ENCODE results near the gene ANGPTL4.
A peak's percentile ranks its signal among the peaks of the same experiment; 100 is the strongest.

The ANGPTL4 gene

GRCh38 chr19:8320564-8321066 lies 43.3 kb upstream of the ANGPTL4 start:
- H3K4me2 ChIP-seq (ENCODE audit: low read length) = peak overlapping the region; percentile 97
- peak overlapping the region; percentile 89 for H3K9ac ChIP-seq
- H3K27ac ChIP-seq = peak overlapping the region; percentile 82
- H3K27me3 ChIP-seq (ENCODE audit: control insufficient read depth, insufficient read depth, low read length) = no peaks in the 10 kb centered on the region
- H3K4me1 ChIP-seq = peaks cover 16% of the 10 kb centered on the region
- H3K36me3 ChIP-seq (ENCODE audit: control insufficient read depth, insufficient read depth, low read length) = no peaks in the 10 kb centered on the region
- no peaks in the 10 kb centered on the region for H3K9me3 ChIP-seq (ENCODE audit: control insufficient read depth, low read length)
- H2AFZ ChIP-seq = peak overlapping the region; percentile 79
- TF ChIP-seq, protein P1, sequence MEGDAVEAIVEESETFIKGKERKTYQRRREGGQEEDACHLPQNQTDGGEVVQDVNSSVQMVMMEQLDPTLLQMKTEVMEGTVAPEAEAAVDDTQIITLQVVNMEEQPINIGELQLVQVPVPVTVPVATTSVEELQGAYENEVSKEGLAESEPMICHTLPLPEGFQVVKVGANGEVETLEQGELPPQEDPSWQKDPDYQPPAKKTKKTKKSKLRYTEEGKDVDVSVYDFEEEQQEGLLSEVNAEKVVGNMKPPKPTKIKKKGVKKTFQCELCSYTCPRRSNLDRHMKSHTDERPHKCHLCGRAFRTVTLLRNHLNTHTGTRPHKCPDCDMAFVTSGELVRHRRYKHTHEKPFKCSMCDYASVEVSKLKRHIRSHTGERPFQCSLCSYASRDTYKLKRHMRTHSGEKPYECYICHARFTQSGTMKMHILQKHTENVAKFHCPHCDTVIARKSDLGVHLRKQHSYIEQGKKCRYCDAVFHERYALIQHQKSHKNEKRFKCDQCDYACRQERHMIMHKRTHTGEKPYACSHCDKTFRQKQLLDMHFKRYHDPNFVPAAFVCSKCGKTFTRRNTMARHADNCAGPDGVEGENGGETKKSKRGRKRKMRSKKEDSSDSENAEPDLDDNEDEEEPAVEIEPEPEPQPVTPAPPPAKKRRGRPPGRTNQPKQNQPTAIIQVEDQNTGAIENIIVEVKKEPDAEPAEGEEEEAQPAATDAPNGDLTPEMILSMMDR (IDR thresholded peaks at IDR 0.05) = no peak
- H3K4me3 ChIP-seq (ENCODE audit: low read depth, low read length) = peak overlapping the region; percentile 99
- H3K79me2 ChIP-seq = peaks cover 31% of the 10 kb centered on the region

GRCh38 chr19:8321067-8321985 lies 42.6 kb upstream of the ANGPTL4 start, which contains the start of the genes NDUFA7 and RPS28:
NDUFA7 (minus strand) TSS chr19:8321375; CDS start chr19:8321358, 17 bp downstream.
RPS28 (plus strand) TSS chr19:8321496; CDS start chr19:8321531, 35 bp downstream.
- Histone ChIP-seq H3K79me2 (peaks cover 29% of the 10 kb centered on the region), H3K9ac (peak within 1 kb of the TSS; percentile 89), H3K27ac (peak within 1 kb of the TSS; percentile 82), H3K4me1 (peaks cover 16% of the 10 kb centered on the region), H2AFZ (peak within 1 kb of the TSS; percentile 79), H3K4me2 (ENCODE audit: low read length) (peak within 1 kb of the TSS; percentile 97), H3K4me3 (ENCODE audit: low read depth, low read length) (peak within 1 kb of the TSS; percentile 99), H3K9me3 (ENCODE audit: control insufficient read depth, low read length) (no peaks in the 10 kb centered on the region), H3K36me3 (ENCODE audit: control insufficient read depth, insufficient read depth, low read length) (no peaks in the 10 kb centered on the region), H3K27me3 (ENCODE audit: control insufficient read depth, insufficient read depth, low read length) (no peaks in the 10 kb centered on the region)
- TF ChIP-seq, protein P1 (IDR thresholded peaks at IDR 0.05) = peak; percentile 27

- H2AFZ ChIP-seq = peak overlapping the region; percentile 79
- peak overlapping the region; percentile 54 for H3K4me2 ChIP-seq (ENCODE audit: low read length)
- H3K36me3 ChIP-seq (ENCODE audit: control insufficient read depth, insufficient read depth, low read length) = no peaks in the 10 kb centered on the region
- H3K27me3 ChIP-seq (ENCODE audit: control insufficient read depth, insufficient read depth, low read length) = no peaks in the 10 kb centered on the region
- peak overlapping the region; percentile 99 for H3K4me3 ChIP-seq (ENCODE audit: low read depth, low read length)
- peaks cover 23% of the 10 kb centered on the region for H3K79me2 ChIP-seq
- H3K9ac ChIP-seq = peak overlapping the region; percentile 34
- peaks cover 16% of the 10 kb centered on the region for H3K4me1 ChIP-seq
- no peaks in the 10 kb centered on the region for H3K9me3 ChIP-seq (ENCODE audit: control insufficient read depth, low read length)
- TF ChIP-seq, protein P1 (IDR thresholded peaks at IDR 0.05) = no peak
- H3K27ac ChIP-seq = peak overlapping the region; percentile 82
Observed at GRCh38 chr19:8321986-8322637, 41.8 kb upstream of the ANGPTL4 start.

GRCh38 chr19:8322638-8322997 lies 41.3 kb upstream of the ANGPTL4 start:
- H3K4me2 ChIP-seq (ENCODE audit: low read length) = peak overlapping the region; percentile 54
- H3K27me3 ChIP-seq (ENCODE audit: control insufficient read depth, insufficient read depth, low read length) = no peaks in the 10 kb centered on the region
- no peaks in the 10 kb centered on the region for H3K36me3 ChIP-seq (ENCODE audit: control insufficient read depth, insufficient read depth, low read length)
- no peak overlapping the region for H3K9ac ChIP-seq
- peaks cover 16% of the 10 kb centered on the region for H3K4me1 ChIP-seq
- H3K27ac ChIP-seq = no peak overlapping the region
- TF ChIP-seq, protein P1 (IDR thresholded peaks at IDR 0.05) = no peak
- H3K4me3 ChIP-seq (ENCODE audit: low read depth, low read length) = peak overlapping the region; percentile 99
- peaks cover 18% of the 10 kb centered on the region for H3K79me2 ChIP-seq
- H3K9me3 ChIP-seq (ENCODE audit: control insufficient read depth, low read length) = no peaks in the 10 kb centered on the region
- no peak overlapping the region for H2AFZ ChIP-seq

Data from parathyroid adenoma (tissue), 2 donors.